ENCODE results near the gene SV2B.

GRCh38 chr15:91165850-91166249, 65.8 kb downstream of the SV2B start:
- no peak for TF ChIP-seq CTCF (IDR thresholded peaks at IDR 0.05; ENCODE audit: insufficient read depth, low read length, poor library complexity, severe bottlenecking)
- no peak for TF ChIP-seq EZH2phosphoT487 (conservative IDR thresholded peaks at IDR 0.05; ENCODE audit: low read length)

All from SU-DHL-6 (cell line).